HG03378 (cell line): Measurements from ENCODE around the gene PROCA1.
"Not testable (repeated sequence)": the region's sequence is repeated elsewhere in the genome, so short reads cannot be mapped to it uniquely, and the experiment has no call there.

Source experiments
- ATAC-seq: cut with Tn5 transposase; IDR thresholded peaks from one replicate; pipeline ENCODE4 v1.9.1; 2021; ENCODE audit warnings: mild to moderate bottlenecking, moderate library complexity; ENCODE audit not compliant: unreplicated experiment

PROCA1 gene

DNA sequence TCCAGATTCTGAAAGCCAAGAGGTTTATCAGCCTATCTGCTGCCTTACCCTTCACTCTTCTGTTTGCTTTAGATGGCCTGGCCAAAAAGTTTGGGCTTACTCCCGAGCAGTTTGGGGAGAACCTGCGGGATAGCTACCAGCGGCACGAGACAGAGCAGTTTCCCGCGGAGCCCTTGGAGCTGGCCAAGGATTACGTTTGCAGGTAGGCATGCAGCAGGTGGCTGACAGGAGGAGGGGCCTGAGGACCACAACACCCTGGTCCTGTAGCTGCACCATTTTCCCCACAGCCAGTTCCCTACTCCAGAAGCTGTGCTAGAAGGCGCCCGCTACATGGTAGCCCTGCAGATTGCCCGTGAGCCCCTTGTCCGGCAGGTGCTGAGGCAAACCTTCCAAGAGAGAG is 29.0 kb downstream of the PROCA1 start:
- no peak for ATAC-seq

DNA sequence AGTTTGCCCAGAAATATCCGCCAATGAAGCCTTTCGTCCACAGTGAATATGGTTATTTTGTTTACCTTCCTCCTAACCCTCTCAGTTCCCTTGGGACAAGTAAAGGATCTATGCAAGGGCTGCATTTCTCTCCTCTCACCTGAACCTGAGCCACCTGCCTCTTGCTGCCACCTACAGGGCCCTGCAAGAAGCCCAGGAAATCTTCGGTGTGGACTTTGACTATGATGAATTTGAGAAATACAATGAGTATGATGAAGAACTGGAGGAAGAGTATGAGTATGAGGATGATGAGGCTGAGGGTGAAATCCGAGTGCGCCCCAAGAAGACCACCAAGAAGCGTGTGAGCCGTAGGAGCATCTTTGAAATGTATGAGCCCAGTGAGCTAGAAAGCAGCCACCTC is 35.7 kb downstream of the PROCA1 start:
- ATAC-seq, result no peak

DNA sequence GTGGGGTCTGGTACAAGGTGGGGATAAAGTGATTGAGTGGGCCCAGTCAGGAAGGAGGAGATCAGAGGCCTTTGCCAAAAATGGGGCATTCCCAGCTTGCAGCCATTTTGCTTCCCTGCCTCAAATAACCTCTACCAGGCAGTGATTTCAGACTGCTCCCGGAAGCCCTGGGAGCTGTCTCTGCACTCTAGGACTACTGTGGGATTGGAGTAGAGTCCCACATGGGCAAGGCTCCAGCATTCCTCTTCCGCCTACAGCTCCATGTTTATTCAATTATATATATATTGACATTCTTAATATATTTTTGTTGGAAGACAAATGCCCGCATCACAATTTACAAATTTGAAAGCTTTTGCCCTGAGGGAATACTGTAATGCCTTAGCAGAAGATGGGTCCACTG is 36.2 kb downstream of the PROCA1 start:
- ATAC-seq, result no peak

DNA sequence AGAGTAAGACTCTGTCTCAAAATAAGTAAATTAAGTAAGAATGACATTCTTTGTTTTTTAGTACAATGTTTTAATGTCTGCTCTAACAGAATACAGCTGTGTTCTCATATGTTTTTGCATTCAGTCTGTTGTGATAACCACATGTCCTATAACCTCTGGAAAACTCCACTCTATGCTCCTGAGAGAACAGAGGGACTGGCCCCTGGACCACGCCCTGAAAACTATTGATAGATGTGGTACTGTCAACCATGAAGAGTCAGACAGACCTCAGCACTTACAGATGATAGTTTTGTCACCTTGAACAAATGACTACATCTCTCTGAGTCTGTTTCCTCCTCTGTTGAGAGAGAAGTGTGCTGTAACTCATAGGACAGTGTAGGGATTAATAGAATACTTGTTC is 41.8 kb downstream of the PROCA1 start:
- no peak for ATAC-seq

DNA sequence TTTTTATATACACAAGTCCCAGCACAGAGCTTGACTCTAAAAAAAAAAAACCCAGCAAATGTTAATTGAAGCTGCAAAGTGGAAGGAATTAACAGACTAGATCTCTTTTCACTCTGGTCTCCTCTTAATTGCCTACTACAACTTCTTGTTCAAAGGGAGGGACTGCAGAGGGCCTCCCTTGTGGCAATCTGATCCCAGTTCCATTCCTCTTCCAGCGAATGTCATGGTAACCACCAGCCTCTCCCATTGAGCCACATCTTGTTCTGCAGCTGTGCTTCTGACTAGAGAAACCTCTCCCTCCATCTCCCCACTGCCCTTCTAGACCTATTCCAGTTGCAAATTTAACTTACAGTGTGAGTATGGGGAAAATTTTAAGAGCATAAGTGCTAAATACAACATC is 43.8 kb downstream of the PROCA1 start:
- no peak for ATAC-seq

DNA sequence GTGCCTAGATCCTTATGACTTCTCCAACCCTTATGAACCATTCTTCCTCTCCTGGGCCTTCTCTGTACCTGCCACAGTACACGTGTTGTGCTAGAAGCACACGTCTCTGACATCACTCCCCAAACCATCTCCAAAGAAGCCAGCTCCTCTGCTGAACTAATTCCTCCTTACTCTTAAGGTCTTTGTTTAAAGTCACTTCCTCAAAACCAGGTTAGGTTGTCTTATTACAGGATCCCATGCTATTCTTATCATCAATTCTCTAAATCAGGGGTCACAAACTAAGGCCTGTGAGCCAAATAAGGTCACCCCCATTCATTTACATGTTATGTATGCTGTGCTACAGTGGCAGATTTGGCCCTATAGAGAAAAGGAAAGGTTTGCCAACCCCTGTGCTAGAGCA is 45.7 kb downstream of the PROCA1 start:
- no peak for ATAC-seq

DNA sequence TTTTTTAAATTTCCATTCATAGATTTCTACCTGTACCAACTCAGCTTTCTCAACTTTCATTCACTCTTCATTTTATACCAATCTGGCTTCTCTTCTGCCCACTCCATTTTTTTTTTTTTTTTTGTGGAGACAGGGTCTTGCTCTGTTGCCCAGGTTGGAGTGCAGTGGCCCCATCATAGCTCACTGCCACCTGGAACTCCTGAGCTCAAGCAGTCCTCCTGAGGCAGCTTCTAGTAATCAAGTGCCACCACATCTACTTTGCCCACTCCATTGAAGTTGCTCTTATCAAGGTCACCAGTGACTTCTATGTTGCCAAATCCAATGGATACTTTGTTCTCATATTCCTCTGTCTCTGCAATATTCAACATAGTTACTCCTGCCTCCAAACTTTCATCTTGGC is 48.0 kb downstream of the PROCA1 start:
- ATAC-seq, result no peak

DNA sequence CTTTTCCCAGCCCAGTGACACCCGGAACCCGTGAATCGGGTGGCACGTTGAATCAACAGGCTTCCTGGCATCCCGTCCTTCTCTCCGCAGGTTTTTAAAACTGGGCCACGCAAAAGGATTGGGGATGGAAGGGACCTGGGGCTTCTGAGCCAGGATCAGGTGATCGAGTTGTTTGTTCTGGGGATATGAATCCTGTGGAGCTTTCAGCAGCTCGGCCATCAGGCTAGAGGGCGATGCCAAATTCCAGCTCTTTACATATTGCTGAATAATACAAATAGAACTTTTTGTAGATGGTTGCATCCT is 49.2 kb downstream of the PROCA1 start:
- ATAC-seq, result no peak

DNA sequence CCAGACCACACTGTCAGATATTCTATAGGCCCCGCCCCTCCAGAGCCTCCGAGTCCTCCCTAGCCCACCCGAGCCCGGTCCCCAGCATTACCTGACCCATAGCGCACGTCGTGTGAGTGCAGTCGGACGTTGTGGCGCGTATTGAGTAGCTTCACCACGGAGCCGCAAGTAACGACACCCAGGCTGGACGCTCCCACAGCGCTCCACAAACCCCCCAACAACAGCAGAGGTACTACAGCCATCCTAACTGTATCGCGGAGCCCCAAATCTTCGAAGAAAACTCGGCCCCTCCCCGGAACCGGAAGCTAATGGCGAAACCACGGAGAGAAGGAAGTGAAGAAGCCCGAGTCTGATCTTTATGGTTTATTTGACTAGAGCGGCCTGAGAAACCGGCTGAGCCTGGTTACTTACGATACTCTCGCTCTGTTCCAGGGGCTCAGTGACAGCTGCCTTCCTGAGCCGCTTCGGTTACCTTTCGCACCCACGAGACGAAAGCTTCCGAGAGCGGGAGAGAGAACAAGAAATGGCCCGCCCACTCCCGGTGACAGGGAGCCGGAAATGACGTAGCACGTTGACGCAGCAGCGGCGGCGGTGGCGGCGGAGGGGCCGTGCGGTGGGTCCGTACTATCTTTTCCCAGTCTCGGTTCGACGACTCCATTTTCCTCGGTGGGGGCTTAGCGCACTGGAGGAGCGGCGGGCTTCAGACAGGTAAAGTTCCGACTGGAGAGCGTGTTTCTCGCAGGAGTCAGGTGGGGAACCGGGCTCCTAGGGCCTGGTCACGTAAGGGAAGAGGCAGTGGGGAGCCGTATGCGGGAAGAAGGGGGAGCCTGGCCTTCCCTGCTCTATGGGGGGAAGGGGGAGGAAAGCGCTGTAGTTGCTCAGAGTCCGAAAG is 49.8 kb downstream of the PROCA1 start, which contains the start of the genes SDF2 and SUPT6H:
SDF2 (minus strand) TSS at position 272 of the 892 bp plus-strand sequence; CDS start at position 242, 30 bp downstream.
SUPT6H (plus strand) TSS at position 571 of the 892 bp plus-strand sequence. CDS start 11,197 bp downstream, outside the sequence.
- peak; percentile 78 for ATAC-seq

DNA sequence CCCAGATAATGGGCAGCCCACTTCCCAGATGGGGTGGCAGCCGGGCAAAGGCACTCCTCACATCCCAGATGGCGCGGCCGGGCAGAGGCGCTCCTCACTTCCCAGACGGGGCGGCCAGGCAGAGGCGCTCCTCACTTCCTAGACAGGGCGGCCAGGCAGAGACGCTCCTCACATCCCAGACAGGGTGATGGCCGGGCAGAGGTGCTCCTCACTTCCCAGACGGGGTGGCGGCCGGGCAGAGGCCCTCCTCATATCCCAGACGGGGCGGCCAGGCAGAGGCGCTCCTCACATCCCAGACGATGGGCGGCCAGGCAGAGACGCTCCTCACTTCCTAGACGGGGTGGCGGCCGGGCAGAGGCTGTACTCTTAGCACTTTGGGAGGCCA is 52.2 kb downstream of the PROCA1 start:
- ATAC-seq, result not testable (repeated sequence)

DNA sequence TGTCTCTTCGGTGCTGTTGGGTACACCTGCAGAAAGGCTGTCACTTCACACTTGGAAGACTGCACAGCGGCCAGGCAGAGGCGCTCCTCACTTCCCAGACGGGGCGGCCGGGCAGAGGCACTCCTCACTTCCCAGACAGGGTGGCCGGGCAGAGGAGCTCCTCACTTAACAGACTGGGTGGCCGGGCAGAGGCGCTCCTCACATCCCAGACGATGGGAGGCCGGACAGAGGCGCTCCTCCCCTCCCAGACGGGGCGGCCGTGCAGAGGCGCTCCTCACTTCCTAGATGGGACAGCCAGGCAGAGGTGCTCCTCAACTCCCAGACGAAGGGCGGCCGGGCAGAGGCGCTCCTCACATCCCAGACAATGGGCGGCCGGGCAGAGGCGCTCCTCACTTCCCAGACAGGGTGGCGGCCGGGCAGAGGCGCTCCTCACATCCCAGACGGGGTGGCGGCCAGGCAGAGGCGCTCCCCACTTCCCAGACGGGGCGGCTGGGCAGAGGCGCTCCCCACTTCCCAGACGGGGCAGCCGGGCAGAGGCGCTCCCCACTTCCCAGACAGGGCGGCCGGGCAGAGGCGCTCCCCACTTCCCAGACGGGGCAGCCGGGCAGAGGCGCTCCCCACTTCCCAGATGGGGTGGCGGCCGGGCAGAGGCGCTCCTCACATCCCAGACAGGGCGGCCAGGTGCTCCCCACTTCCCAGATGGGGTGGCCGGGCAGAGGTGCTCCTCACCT is 52.8 kb downstream of the PROCA1 start:
- ATAC-seq, result not testable (repeated sequence)

DNA sequence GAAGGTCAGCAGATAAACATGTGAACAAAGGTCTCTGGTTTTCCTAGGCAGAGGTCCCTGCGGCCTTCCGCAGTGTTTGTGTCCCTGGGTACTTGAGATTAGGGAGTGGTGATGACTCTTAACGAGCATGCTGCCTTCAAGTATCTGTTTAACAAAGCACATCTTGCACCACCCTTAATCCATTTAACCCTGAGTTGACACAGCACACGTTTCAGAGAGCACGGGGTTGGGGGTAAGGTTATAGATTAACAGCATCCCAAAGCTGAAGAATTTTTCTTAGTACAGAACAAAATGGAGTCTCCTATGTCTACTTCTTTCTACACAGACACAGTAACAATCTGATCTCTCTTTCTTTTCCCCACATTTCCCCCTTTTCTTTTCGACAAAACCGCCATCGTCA is 53.3 kb downstream of the PROCA1 start:
- ATAC-seq, result not testable (repeated sequence)

DNA sequence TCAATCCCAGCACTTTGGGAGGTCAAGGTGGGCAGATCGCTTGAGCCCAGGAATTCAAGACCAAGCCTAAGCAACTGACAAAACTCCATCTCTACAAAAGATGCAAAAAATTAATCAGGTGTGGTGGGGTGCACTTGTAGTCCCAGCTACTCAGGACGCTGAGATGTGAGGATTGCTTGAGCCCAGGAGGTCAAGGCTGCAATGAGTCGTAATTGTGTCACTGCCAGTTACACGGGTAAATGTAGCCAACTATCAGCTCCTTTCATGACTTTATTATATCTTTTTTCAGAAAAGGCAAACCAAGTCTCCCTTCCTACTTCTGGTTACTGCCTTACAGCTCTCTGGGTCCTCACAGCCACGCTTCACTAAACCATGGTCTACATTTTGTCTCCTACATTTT is 53.9 kb downstream of the PROCA1 start:
- no peak for ATAC-seq

DNA sequence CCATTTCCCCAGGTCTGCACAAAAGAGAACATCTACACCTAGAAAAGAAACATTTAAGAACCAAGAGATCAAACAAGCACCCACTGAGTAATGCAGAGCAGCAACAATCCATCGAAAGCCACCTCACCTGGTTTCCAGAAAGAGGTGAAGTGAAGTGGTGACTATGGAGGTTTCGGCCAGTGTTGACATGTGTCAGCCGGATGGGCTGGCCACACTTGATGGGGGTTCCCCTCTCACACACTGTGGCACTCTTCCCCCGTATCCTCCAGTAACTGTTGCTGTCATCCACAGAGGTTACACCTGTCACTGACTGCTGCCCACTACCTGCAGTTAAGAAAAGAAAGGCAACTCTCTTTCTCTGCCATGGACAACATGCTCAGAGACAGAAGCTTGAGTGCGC is 56.5 kb downstream of the PROCA1 start:
- ATAC-seq, result no peak
